NT2/D1 (cell line): ENCODE measurements around the gene SIGLEC11.
"Not testable (repeated sequence)": the region's sequence is repeated elsewhere in the genome, so short reads cannot be mapped to it uniquely, and the experiment has no call there.

Experiments used
- DNase-seq: peaks from one replicate; pipeline ENCODE4 v3.0.0-alpha.2; 2011; ENCODE audit warnings: low read depth, low spot score
- H3K27me3 ChIP-seq: 2 replicates; pipeline ENCODE4 v1.6.0; 2011; ENCODE audit warnings: mild to moderate bottlenecking; ENCODE audit not compliant: insufficient read length, insufficient read depth
- H3K36me3 ChIP-seq: 2 replicates; pipeline ENCODE4 v1.6.1; 2011; ENCODE audit warnings: mild to moderate bottlenecking, low read length, mixed read lengths; ENCODE audit not compliant: insufficient read depth, insufficient read length
- H3K4me1 ChIP-seq: 2 replicates; pipeline ENCODE4 v1.5.1; 2011; ENCODE audit not compliant: insufficient read depth, insufficient read length
- H3K4me3 ChIP-seq: 2 replicates; pipeline ENCODE4 v1.5.1; 2011; ENCODE audit warnings: low read depth; ENCODE audit not compliant: insufficient read length
- H3K9ac ChIP-seq: 2 replicates; pipeline ENCODE4 v1.6.0; 2011; ENCODE audit warnings: low read depth; ENCODE audit not compliant: insufficient read length
- H3K9me3 ChIP-seq: 2 replicates; pipeline ENCODE4 v1.5.1; 2011; ENCODE audit warnings: mild to moderate bottlenecking, low read length; ENCODE audit not compliant: insufficient read depth
- SUZ12 ChIP-seq: IDR thresholded peaks from 2 replicates; pipeline ENCODE4 v1.6.1; 2011; ENCODE audit not compliant: insufficient read length, insufficient read depth; ENCODE audit errors: extremely low read depth
- YY1 ChIP-seq: IDR thresholded peaks from 2 replicates; pipeline ENCODE4 v1.6.1; 2011; ENCODE audit not compliant: insufficient read length, insufficient read depth
- ZNF274 ChIP-seq: IDR thresholded peaks from 2 replicates; pipeline ENCODE4 v1.6.1; 2011; ENCODE audit warnings: mild to moderate bottlenecking, low read depth, low read length

The SIGLEC11 gene

GRCh38 chr19:49949742-49950589, 11.0 kb downstream of the SIGLEC11 start:
- no peak overlapping the region for H3K9ac ChIP-seq
- H3K27me3 ChIP-seq = no peaks in the 10 kb centered on the region
- H3K36me3 ChIP-seq = no peaks in the 10 kb centered on the region
- no peaks in the 10 kb centered on the region for H3K9me3 ChIP-seq
- TF ChIP-seq ZNF274 (no peak), YY1 (no peak), SUZ12 (no peak)
- DNase-seq = no peak
- H3K4me1 ChIP-seq = peaks cover 7% of the 10 kb centered on the region
- no peak overlapping the region for H3K4me3 ChIP-seq

GRCh38 chr19:49946415-49946814, 14.6 kb downstream of the SIGLEC11 start:
- no peaks in the 10 kb centered on the region for H3K36me3 ChIP-seq
- no peaks in the 10 kb centered on the region for H3K4me1 ChIP-seq
- H3K4me3 ChIP-seq = no peak overlapping the region
- TF ChIP-seq YY1 (no peak), SUZ12 (no peak), ZNF274 (no peak)
- no peak for DNase-seq
- H3K9ac ChIP-seq = no peak overlapping the region
- no peaks in the 10 kb centered on the region for H3K9me3 ChIP-seq
- no peaks in the 10 kb centered on the region for H3K27me3 ChIP-seq

GRCh38 chr19:49944567-49944966, 16.4 kb downstream of the SIGLEC11 start:
- H3K36me3 ChIP-seq, H3K4me3 ChIP-seq, DNase-seq, H3K9ac ChIP-seq, H3K27me3 ChIP-seq, H3K4me1 ChIP-seq, H3K9me3 ChIP-seq: not testable (repeated sequence)

- no peak for TF ChIP-seq ZNF274
- TF ChIP-seq SUZ12 = no peak
- no peak for TF ChIP-seq YY1
- H3K4me3 ChIP-seq = no peak overlapping the region
- H3K27me3 ChIP-seq = no peaks in the 10 kb centered on the region
- no peaks in the 10 kb centered on the region for H3K9me3 ChIP-seq
- H3K4me1 ChIP-seq = peaks cover 6% of the 10 kb centered on the region
- H3K9ac ChIP-seq = no peak overlapping the region
- DNase-seq = no peak
- H3K36me3 ChIP-seq = no peaks in the 10 kb centered on the region
Observed at GRCh38 chr19:49940482-49940791, 20.5 kb downstream of the SIGLEC11 start.

- TF ChIP-seq SUZ12 (no peak), YY1 (no peak)
- H3K36me3 ChIP-seq = no peaks in the 10 kb centered on the region
- no peak for DNase-seq
- no peak overlapping the region for H3K9ac ChIP-seq
- H3K4me3 ChIP-seq = no peak overlapping the region
- H3K9me3 ChIP-seq = no peaks in the 10 kb centered on the region
- H3K27me3 ChIP-seq = no peaks in the 10 kb centered on the region
- H3K4me1 ChIP-seq = peaks cover 6% of the 10 kb centered on the region
Observed at GRCh38 chr19:49939721-49940481, 21.1 kb downstream of the SIGLEC11 start.

- no peak for DNase-seq
- Histone ChIP-seq H3K9ac (no peak overlapping the region), H3K27me3 (no peaks in the 10 kb centered on the region), H3K4me3 (no peak overlapping the region), H3K36me3 (no peaks in the 10 kb centered on the region), H3K4me1 (peaks cover 6% of the 10 kb centered on the region), H3K9me3 (no peaks in the 10 kb centered on the region)
- TF ChIP-seq SUZ12 = no peak
- no peak for TF ChIP-seq ZNF274
- TF ChIP-seq YY1 = no peak
Observed at GRCh38 chr19:49938662-49939061, 22.3 kb downstream of the SIGLEC11 start.

GRCh38 chr19:49937750-49938381, 23.1 kb downstream of the SIGLEC11 start:
- Histone ChIP-seq H3K36me3 (peaks cover 1% of the 10 kb centered on the region), H3K4me1 (peaks cover 6% of the 10 kb centered on the region), H3K9ac (no peak overlapping the region), H3K9me3 (no peaks in the 10 kb centered on the region), H3K4me3 (no peak overlapping the region), H3K27me3 (no peaks in the 10 kb centered on the region)
- TF ChIP-seq ZNF274 (no peak), YY1 (no peak), SUZ12 (no peak)
- DNase-seq = peak; percentile 50
